HepG2 (cell line): Measurements from ENCODE around the gene GOSR1.

Source experiments
- CBX5 ChIP-seq: sonication (generic); formaldehyde crosslinking; IDR thresholded peaks from 2 replicates; pipeline ENCODE4 v1.4.0; 2020; ENCODE audit warnings: missing genetic modification reagents, borderline replicate concordance
- CEBPG ChIP-seq: IDR thresholded peaks from 2 replicates; pipeline ENCODE4 v1.6.1; 2016
- HNRNPL ChIP-seq: fragments of 200-400 bp; formaldehyde crosslinking; IDR thresholded peaks from 2 replicates; pipeline ENCODE4 v1.6.1; 2017; ENCODE audit warnings: mild to moderate bottlenecking, low read depth, low read length
- MTF1 ChIP-seq: sonication (generic); formaldehyde crosslinking; IDR thresholded peaks from 2 replicates; pipeline ENCODE4 v1.5.0; 2020; ENCODE audit warnings: missing genetic modification reagents
- MZF1 ChIP-seq: sonication (generic); formaldehyde crosslinking; IDR thresholded peaks from 2 replicates; pipeline ENCODE4 v1.8.1; 2023; ENCODE audit warnings: mild to moderate bottlenecking, missing genetic modification reagents, borderline replicate concordance
- ZC3H4 ChIP-seq: sonication (generic); formaldehyde crosslinking; IDR thresholded peaks from 2 replicates; pipeline ENCODE4 v1.4.0; 2020; ENCODE audit warnings: missing genetic modification reagents, borderline replicate concordance
- ZIK1 ChIP-seq: sonication (generic); formaldehyde crosslinking; IDR thresholded peaks from 2 replicates; pipeline ENCODE4 v1.5.0; 2020; ENCODE audit warnings: mild to moderate bottlenecking, low read depth, missing genetic modification reagents, borderline replicate concordance
- ZNF232 ChIP-seq: sonication (generic); formaldehyde crosslinking; IDR thresholded peaks from 2 replicates; pipeline ENCODE4 v1.4.0; 2020; ENCODE audit warnings: missing genetic modification reagents, borderline replicate concordance
- ZNF264 ChIP-seq: sonication (generic); formaldehyde crosslinking; IDR thresholded peaks from 2 replicates; pipeline ENCODE4 v1.4.0; 2020; ENCODE audit warnings: missing genetic modification reagents
- ZNF354B ChIP-seq: sonication (generic); formaldehyde crosslinking; IDR thresholded peaks from 2 replicates; pipeline ENCODE4 v1.8.0; 2022; ENCODE audit warnings: mild to moderate bottlenecking, missing genetic modification reagents

DNA sequence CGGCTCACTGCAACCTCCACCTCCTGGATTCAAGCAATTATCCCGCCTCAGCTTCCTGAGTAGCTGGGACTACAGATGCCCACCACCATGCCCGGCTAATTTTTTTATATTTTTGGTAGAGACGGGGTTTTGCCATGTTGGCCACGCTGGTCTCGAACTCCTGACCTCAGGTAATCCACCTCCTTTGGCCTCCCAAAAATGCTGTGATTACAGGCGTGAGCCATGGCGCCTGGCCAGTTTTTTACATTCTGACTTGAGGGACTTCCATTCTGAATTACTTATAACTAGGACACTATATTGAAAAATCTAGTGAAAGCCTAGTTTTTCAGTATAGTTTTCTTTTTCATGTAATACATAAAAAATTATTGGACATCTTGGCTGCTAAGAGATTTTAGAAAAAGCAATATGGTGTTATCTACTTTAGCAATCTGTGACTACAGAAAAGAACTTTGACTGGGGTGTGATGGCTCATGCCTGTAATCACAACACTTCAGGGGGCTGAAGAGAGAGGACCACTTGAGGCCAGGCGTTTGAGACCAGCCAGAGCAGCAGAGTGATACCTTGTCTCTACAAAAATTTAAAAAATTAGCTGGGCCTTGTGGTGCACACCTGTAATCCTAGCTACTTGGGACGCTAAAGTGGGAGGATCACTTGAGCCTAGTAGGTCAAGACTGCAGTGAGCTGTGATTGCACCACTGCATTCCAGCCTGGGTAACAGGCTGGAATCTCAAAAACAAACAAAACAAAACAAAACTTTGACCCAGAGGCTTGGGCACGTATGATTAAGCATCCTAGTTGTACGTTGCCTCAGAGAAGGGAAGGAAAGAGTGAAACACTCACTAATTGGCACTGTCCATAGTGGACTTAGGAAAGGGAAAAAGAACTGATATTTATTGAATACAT, 26.8 kb upstream of the GOSR1 start:
- TF ChIP-seq MTF1 (CRISPR knock-in tag) (no peak), CEBPG (CRISPR knock-in tag) (peak; percentile 96), HNRNPL (no peak), ZNF232 (no peak), ZNF264 (CRISPR knock-in tag) (peak; percentile 96), ZNF354B (CRISPR knock-in tag) (no peak), CBX5 (peak; percentile 86; the same call in 1 of the 2 replicates), ZC3H4 (CRISPR knock-in tag) (no peak), ZIK1 (CRISPR knock-in tag) (no peak), MZF1 (CRISPR knock-in tag) (no peak)
